ENCODE measurements around the gene CENPX. TPM values are rescaled to one million over a fixed set of nuclear protein-coding genes. Genes with fewer than 3 reads are reported as not detected.

CENPX gene
- total and polyA plus RNA-seq, 2 of the 13 experiments (the other 11 are each of a cell fraction or from before 2014, with no cell fraction given): 92.7 to 170 TPM

DNA sequence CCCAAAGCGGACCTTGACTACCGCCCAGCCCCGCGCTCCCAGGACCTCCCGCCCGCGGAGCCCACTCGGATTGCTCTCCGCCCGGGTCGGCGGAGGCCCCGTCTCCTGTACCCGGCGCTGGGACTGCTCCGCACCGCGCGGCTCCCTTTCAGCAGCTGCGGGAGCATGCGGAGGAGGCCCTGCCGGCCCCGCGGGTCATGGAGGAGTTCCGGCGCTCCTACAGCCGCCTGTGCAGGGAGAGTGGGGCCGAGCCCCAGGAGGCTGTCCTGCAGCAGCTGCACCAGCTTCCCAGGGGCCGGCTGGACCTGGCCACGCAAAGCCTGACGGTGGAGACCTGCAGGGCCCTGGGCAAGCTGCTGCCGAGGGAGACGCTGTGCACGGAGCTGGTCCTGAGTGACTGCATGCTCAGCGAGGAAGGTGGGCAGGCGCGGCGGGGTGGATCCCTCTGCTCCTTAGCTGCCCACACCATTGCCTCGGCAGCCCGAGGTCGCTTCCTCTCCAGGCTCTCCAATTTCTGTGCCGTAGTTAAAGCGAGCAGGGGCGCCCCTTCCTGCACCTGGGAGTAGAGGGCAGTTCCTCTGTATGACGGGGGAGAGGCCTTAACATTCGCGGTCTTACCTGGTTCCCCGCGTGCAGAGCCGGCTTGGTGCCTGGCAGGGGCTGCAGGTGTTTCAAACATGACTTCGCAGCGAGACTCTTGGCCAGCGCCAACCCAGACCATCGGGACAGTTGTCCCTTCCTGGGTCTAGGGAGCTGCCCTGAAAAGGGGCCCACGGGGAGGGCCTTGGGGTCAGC lies 966 bp upstream of the CENPX start (continued):
- TF ChIP-seq, protein P1, sequence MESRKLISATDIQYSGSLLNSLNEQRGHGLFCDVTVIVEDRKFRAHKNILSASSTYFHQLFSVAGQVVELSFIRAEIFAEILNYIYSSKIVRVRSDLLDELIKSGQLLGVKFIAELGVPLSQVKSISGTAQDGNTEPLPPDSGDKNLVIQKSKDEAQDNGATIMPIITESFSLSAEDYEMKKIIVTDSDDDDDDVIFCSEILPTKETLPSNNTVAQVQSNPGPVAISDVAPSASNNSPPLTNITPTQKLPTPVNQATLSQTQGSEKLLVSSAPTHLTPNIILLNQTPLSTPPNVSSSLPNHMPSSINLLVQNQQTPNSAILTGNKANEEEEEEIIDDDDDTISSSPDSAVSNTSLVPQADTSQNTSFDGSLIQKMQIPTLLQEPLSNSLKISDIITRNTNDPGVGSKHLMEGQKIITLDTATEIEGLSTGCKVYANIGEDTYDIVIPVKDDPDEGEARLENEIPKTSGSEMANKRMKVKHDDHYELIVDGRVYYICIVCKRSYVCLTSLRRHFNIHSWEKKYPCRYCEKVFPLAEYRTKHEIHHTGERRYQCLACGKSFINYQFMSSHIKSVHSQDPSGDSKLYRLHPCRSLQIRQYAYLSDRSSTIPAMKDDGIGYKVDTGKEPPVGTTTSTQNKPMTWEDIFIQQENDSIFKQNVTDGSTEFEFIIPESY (CRISPR knock-in tag; IDR thresholded peaks at IDR 0.05): no peak
- no peak for TF ChIP-seq CENPX (CRISPR knock-in tag; IDR thresholded peaks at IDR 0.05)
- TF ChIP-seq MYC (CRISPR knock-in tag; IDR thresholded peaks at IDR 0.05; ENCODE audit: borderline replicate concordance): peak; percentile 45; the same call in 1 of the 2 replicates
- TF ChIP-seq, protein P2, sequence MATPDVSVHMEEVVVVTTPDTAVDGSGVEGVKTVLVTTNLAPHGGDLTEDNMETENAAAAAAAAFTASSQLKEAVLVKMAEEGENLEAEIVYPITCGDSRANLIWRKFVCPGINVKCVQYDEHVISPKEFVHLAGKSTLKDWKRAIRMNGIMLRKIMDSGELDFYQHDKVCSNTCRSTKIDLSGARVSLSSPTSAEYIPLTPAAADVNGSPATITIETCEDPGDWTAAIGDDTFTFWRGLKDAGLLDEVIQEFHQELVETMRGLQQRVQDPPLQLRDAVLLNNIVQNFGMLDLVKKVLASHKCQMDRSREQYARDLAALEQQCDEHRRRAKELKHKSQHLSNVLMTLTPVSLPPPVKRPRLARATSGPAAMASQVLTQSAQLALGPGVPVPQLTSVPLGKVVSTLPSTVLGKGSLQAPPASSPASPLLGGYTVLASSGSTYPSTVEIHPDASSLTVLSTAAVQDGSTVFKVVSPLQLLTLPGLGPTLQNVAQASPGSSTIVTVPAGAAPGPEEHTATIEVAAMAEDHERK (CRISPR knock-in tag; IDR thresholded peaks at IDR 0.05; ENCODE audit: low read depth): no peak
- TF ChIP-seq, protein P3, sequence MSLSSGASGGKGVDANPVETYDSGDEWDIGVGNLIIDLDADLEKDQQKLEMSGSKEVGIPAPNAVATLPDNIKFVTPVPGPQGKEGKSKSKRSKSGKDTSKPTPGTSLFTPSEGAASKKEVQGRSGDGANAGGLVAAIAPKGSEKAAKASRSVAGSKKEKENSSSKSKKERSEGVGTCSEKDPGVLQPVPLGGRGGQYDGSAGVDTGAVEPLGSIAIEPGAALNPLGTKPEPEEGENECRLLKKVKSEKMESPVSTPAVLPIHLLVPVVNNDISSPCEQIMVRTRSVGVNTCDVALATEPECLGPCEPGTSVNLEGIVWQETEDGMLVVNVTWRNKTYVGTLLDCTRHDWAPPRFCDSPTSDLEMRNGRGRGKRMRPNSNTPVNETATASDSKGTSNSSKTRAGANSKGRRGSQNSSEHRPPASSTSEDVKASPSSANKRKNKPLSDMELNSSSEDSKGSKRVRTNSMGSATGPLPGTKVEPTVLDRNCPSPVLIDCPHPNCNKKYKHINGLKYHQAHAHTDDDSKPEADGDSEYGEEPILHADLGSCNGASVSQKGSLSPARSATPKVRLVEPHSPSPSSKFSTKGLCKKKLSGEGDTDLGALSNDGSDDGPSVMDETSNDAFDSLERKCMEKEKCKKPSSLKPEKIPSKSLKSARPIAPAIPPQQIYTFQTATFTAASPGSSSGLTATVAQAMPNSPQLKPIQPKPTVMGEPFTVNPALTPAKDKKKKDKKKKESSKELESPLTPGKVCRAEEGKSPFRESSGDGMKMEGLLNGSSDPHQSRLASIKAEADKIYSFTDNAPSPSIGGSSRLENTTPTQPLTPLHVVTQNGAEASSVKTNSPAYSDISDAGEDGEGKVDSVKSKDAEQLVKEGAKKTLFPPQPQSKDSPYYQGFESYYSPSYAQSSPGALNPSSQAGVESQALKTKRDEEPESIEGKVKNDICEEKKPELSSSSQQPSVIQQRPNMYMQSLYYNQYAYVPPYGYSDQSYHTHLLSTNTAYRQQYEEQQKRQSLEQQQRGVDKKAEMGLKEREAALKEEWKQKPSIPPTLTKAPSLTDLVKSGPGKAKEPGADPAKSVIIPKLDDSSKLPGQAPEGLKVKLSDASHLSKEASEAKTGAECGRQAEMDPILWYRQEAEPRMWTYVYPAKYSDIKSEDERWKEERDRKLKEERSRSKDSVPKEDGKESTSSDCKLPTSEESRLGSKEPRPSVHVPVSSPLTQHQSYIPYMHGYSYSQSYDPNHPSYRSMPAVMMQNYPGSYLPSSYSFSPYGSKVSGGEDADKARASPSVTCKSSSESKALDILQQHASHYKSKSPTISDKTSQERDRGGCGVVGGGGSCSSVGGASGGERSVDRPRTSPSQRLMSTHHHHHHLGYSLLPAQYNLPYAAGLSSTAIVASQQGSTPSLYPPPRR (CRISPR knock-in tag; IDR thresholded peaks at IDR 0.05; ENCODE audit: borderline replicate concordance): no peak
- TF ChIP-seq MYNN (CRISPR knock-in tag; IDR thresholded peaks at IDR 0.05; ENCODE audit: low read depth): no peak
- TF ChIP-seq, protein P4, sequence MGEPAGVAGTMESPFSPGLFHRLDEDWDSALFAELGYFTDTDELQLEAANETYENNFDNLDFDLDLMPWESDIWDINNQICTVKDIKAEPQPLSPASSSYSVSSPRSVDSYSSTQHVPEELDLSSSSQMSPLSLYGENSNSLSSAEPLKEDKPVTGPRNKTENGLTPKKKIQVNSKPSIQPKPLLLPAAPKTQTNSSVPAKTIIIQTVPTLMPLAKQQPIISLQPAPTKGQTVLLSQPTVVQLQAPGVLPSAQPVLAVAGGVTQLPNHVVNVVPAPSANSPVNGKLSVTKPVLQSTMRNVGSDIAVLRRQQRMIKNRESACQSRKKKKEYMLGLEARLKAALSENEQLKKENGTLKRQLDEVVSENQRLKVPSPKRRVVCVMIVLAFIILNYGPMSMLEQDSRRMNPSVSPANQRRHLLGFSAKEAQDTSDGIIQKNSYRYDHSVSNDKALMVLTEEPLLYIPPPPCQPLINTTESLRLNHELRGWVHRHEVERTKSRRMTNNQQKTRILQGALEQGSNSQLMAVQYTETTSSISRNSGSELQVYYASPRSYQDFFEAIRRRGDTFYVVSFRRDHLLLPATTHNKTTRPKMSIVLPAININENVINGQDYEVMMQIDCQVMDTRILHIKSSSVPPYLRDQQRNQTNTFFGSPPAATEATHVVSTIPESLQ (CRISPR knock-in tag; conservative IDR thresholded peaks at IDR 0.05): no peak
- no peak for TF ChIP-seq GPN1 (CRISPR knock-in tag; IDR thresholded peaks at IDR 0.05; ENCODE audit: borderline replicate concordance)
- TF ChIP-seq, protein P5, sequence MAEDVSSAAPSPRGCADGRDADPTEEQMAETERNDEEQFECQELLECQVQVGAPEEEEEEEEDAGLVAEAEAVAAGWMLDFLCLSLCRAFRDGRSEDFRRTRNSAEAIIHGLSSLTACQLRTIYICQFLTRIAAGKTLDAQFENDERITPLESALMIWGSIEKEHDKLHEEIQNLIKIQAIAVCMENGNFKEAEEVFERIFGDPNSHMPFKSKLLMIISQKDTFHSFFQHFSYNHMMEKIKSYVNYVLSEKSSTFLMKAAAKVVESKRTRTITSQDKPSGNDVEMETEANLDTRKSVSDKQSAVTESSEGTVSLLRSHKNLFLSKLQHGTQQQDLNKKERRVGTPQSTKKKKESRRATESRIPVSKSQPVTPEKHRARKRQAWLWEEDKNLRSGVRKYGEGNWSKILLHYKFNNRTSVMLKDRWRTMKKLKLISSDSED (CRISPR knock-in tag; IDR thresholded peaks at IDR 0.05): no peak
- TF ChIP-seq MIER2 (CRISPR knock-in tag; IDR thresholded peaks at IDR 0.05): no peak
- no peak for TF ChIP-seq CREB1 (IDR thresholded peaks at IDR 0.05)
- no peak for TF ChIP-seq CREB1 (CRISPR knock-in tag; IDR thresholded peaks at IDR 0.05)
- no peak; the same call in 1 of the 2 replicates for TF ChIP-seq MED1 (CRISPR knock-in tag; IDR thresholded peaks at IDR 0.05)
- TF ChIP-seq ZBTB42 (CRISPR knock-in tag; IDR thresholded peaks at IDR 0.05): no peak
- 0 out of 2 replicates have a peak, but pooled peaks have one; percentile 32 for TF ChIP-seq SALL1 (CRISPR knock-in tag; IDR thresholded peaks at IDR 0.05)
- TF ChIP-seq ZFP41 (CRISPR knock-in tag; IDR thresholded peaks at IDR 0.05; ENCODE audit: borderline replicate concordance): 0 out of 2 replicates have a peak, but pooled peaks have one; percentile 32
- TF ChIP-seq ZBTB3 (CRISPR knock-in tag; IDR thresholded peaks at IDR 0.05; ENCODE audit: borderline replicate concordance, low read depth): no peak; the same call in 1 of the 2 replicates

Measured in HepG2 (cell line).